Skeletal muscle satellite cell (primary cell): ENCODE measurements around the gene DNASE2B.
"Not testable (repeated sequence)": the region's sequence is repeated elsewhere in the genome, so short reads cannot be mapped to it uniquely, and the experiment has no call there.

Experiments used
- H3K27me3 ChIP-seq: 2 replicates; pipeline ENCODE4 v1.7.0; 2013; ENCODE audit warnings: low read length; ENCODE audit not compliant: control insufficient read depth, insufficient read depth
- H3K36me3 ChIP-seq: 2 replicates; pipeline ENCODE4 v1.7.0; 2013; ENCODE audit warnings: mild to moderate bottlenecking, control low read depth, low read length; ENCODE audit not compliant: insufficient read depth
- H3K4me1 ChIP-seq: 2 replicates; pipeline ENCODE4 v1.7.0; 2013; ENCODE audit warnings: low read length; ENCODE audit not compliant: control insufficient read depth, insufficient read depth
- H3K4me2 ChIP-seq: 2 replicates; pipeline ENCODE4 v1.7.0; 2013; ENCODE audit warnings: mild to moderate bottlenecking, low read length
- H3K4me3 ChIP-seq: 2 replicates; pipeline ENCODE4 v1.7.0; 2013; ENCODE audit warnings: low read length
- H3K9ac ChIP-seq: 2 replicates; pipeline ENCODE4 v1.7.0; 2013; ENCODE audit warnings: mild to moderate bottlenecking, low read depth, low read length, moderate library complexity
- H3K9me3 ChIP-seq: replicated peaks from 2 replicates; pipeline ENCODE4 v1.7.0; 2013; ENCODE audit warnings: mild to moderate bottlenecking, control low read depth, low read length

The DNASE2B gene

GRCh38 chr1:84442256-84442655 lies 44.0 kb downstream of the DNASE2B start:
- H3K9ac ChIP-seq, result no peak overlapping the region
- no peak overlapping the region for H3K4me2 ChIP-seq
- no peaks in the 10 kb centered on the region for H3K36me3 ChIP-seq
- no peaks in the 10 kb centered on the region for H3K27me3 ChIP-seq
- no peaks in the 10 kb centered on the region for H3K9me3 ChIP-seq
- no peak overlapping the region for H3K4me3 ChIP-seq
- peaks cover 9% of the 10 kb centered on the region for H3K4me1 ChIP-seq

- H3K4me2 ChIP-seq, H3K36me3 ChIP-seq, H3K4me3 ChIP-seq, H3K27me3 ChIP-seq, H3K4me1 ChIP-seq, H3K9ac ChIP-seq, H3K9me3 ChIP-seq: not testable (repeated sequence)
These were observed 44.7 kb downstream of the DNASE2B start for GRCh38 chr1:84442747-84443646.

- not testable (repeated sequence) for H3K27me3 ChIP-seq, H3K9ac ChIP-seq, H3K4me1 ChIP-seq, H3K9me3 ChIP-seq, H3K4me2 ChIP-seq, H3K36me3 ChIP-seq, H3K4me3 ChIP-seq
These were observed 50.4 kb downstream of the DNASE2B start for GRCh38 chr1:84448704-84449103.

GRCh38 chr1:84450910-84451309 lies 52.6 kb downstream of the DNASE2B start:
- Histone ChIP-seq H3K4me1 (no peaks in the 10 kb centered on the region), H3K9me3 (no peaks in the 10 kb centered on the region), H3K27me3 (peaks cover 12% of the 10 kb centered on the region), H3K9ac (no peak overlapping the region), H3K4me3 (no peak overlapping the region), H3K36me3 (no peaks in the 10 kb centered on the region), H3K4me2 (no peak overlapping the region)

GRCh38 chr1:84452436-84452835 lies 54.2 kb downstream of the DNASE2B start:
- H3K4me1 ChIP-seq, result no peaks in the 10 kb centered on the region
- no peak overlapping the region for H3K4me2 ChIP-seq
- peaks cover 28% of the 10 kb centered on the region for H3K27me3 ChIP-seq
- H3K9ac ChIP-seq, result no peak overlapping the region
- H3K9me3 ChIP-seq, result no peaks in the 10 kb centered on the region
- no peak overlapping the region for H3K4me3 ChIP-seq
- no peaks in the 10 kb centered on the region for H3K36me3 ChIP-seq

GRCh38 chr1:84462118-84462517 lies 63.8 kb downstream of the DNASE2B start:
- Histone ChIP-seq H3K27me3 (peaks cover 27% of the 10 kb centered on the region), H3K9ac (no peak overlapping the region), H3K4me2 (no peak overlapping the region), H3K4me3 (no peak overlapping the region), H3K9me3 (no peaks in the 10 kb centered on the region), H3K36me3 (no peaks in the 10 kb centered on the region), H3K4me1 (no peaks in the 10 kb centered on the region)
